ACHN (cell line): ENCODE measurements around the gene PDE5A.
A peak's percentile ranks its signal among the peaks of the same experiment; 100 is the strongest.

ENCODE experiments used
- DNase-seq: peaks from one replicate; pipeline ENCODE4 v3.0.0-alpha.2; 2015
- in situ Hi-C: cut with HindIII; loops from 2 replicates; pipeline ENCODE4 v1.10.0; 2017; ENCODE audit warnings: low sequenced_read_pairs, low pct_ligation_motif_present, low pct_unique_long_range_greater_than_20kb

Gene PDE5A

GRCh38 chr4:119597377-119597776, 31.2 kb downstream of the PDE5A start:
- DNase-seq: no peak
- in situ Hi-C loops: no loop called here

GRCh38 chr4:119593698-119594097, 34.9 kb downstream of the PDE5A start:
- DNase-seq: no peak
- in situ Hi-C loops: no loop called here

GRCh38 chr4:119592830-119593229, 35.8 kb downstream of the PDE5A start:
- in situ Hi-C loops: no loop called here
- DNase-seq: no peak

- in situ Hi-C loops: no loop called here
Observed at GRCh38 chr4:119589165-119589564, 39.4 kb downstream of the PDE5A start.

GRCh38 chr4:119587796-119588195, 40.8 kb downstream of the PDE5A start:
- in situ Hi-C loops: no loop called here
- no peak for DNase-seq

More at GRCh38 chr4:119589165-119589564, 39.4 kb downstream of the PDE5A start:
- DNase-seq: no peak

- in situ Hi-C loops: no loop called here
- DNase-seq: peak; percentile 70
Observed at GRCh38 chr4:119585771-119586170, 42.8 kb downstream of the PDE5A start.

GRCh38 chr4:119581190-119581873, 47.3 kb downstream of the PDE5A start:
- DNase-seq: no peak
- in situ Hi-C loops: no loop called here

- in situ Hi-C loops: no loop called here
- no peak for DNase-seq
Observed at GRCh38 chr4:119580293-119580692, 48.3 kb downstream of the PDE5A start.

- DNase-seq: no peak
- in situ Hi-C loops: no loop called here
Observed at GRCh38 chr4:119579823-119580222, 48.8 kb downstream of the PDE5A start.

- in situ Hi-C loops: no loop called here
Observed at GRCh38 chr4:119570401-119570800, 58.2 kb downstream of the PDE5A start.

GRCh38 chr4:119564106-119564505, 64.5 kb downstream of the PDE5A start:
- DNase-seq: no peak
- in situ Hi-C loops: no loop called here

More at GRCh38 chr4:119570401-119570800, 58.2 kb downstream of the PDE5A start:
- DNase-seq: no peak

- in situ Hi-C loops: no loop called here
- peak; percentile 60 for DNase-seq
Observed at GRCh38 chr4:119559044-119559647, 69.5 kb downstream of the PDE5A start.

- DNase-seq: no peak
- in situ Hi-C loops: no loop called here
Observed at GRCh38 chr4:119550857-119551532, 77.6 kb downstream of the PDE5A start.

- in situ Hi-C loops: no loop called here
- no peak for DNase-seq
Observed at GRCh38 chr4:119549639-119550038, 79.0 kb downstream of the PDE5A start.

- in situ Hi-C loops: no loop called here
- DNase-seq: no peak
Observed at GRCh38 chr4:119543779-119544178, 84.8 kb downstream of the PDE5A start.

GRCh38 chr4:119543187-119543586, 85.4 kb downstream of the PDE5A start:
- in situ Hi-C loops: no loop called here
- no peak for DNase-seq

- no peak for DNase-seq
- in situ Hi-C loops: no loop called here
Observed at GRCh38 chr4:119540249-119540648, 88.4 kb downstream of the PDE5A start.

- in situ Hi-C loops: no loop called here
- no peak for DNase-seq
Observed at GRCh38 chr4:119537586-119537985, 91.0 kb downstream of the PDE5A start.

GRCh38 chr4:119536572-119537528, 91.8 kb downstream of the PDE5A start:
- in situ Hi-C loops: no loop called here
- no peak for DNase-seq
